GM19035 (cell line): ENCODE results near the gene HES7.
A peak's percentile ranks its signal among the peaks of the same experiment; 100 is the strongest.

ENCODE experiments used
- ATAC-seq: cut with Tn5 transposase; IDR thresholded peaks from one replicate; pipeline ENCODE4 v1.9.1; 2021; ENCODE audit not compliant: unreplicated experiment

The HES7 gene

GRCh38 chr17:8155231-8155995 lies 31.5 kb upstream of the HES7 start:
- ATAC-seq = no peak

GRCh38 chr17:8154608-8155155 lies 30.8 kb upstream of the HES7 start:
- no peak for ATAC-seq

GRCh38 chr17:8153957-8154607 lies 30.2 kb upstream of the HES7 start:
- ATAC-seq = no peak

GRCh38 chr17:8153525-8153956 lies 29.6 kb upstream of the HES7 start:
- ATAC-seq = no peak

- no peak for ATAC-seq
Observed at GRCh38 chr17:8153031-8153451, 29.1 kb upstream of the HES7 start.

GRCh38 chr17:8152112-8152775 lies 28.3 kb upstream of the HES7 start, which contains the start of gene PER1:
PER1 (minus strand) TSS chr17:8152404; CDS start chr17:8150706, 1,698 bp downstream.
- no peak for ATAC-seq

GRCh38 chr17:8151641-8152111 lies 27.8 kb upstream of the HES7 start:
- ATAC-seq = no peak

- peak; percentile 44 for ATAC-seq
Observed at GRCh38 chr17:8151120-8151640, 27.3 kb upstream of the HES7 start.

- ATAC-seq = no peak
Observed at GRCh38 chr17:8150194-8151119, 26.6 kb upstream of the HES7 start.

- ATAC-seq = no peak
Observed at GRCh38 chr17:8149419-8150193, 25.7 kb upstream of the HES7 start.

- ATAC-seq = no peak
Observed at GRCh38 chr17:8148560-8148959, 24.7 kb upstream of the HES7 start.

GRCh38 chr17:8147805-8148404 lies 24.0 kb upstream of the HES7 start:
- no peak for ATAC-seq

GRCh38 chr17:8147141-8147804 lies 23.4 kb upstream of the HES7 start:
- ATAC-seq = no peak

GRCh38 chr17:8146381-8147140 lies 22.7 kb upstream of the HES7 start:
- ATAC-seq = no peak

- no peak for ATAC-seq
Observed at GRCh38 chr17:8145811-8146210, 21.9 kb upstream of the HES7 start.

- ATAC-seq = no peak
Observed at GRCh38 chr17:8144401-8145231, 20.7 kb upstream of the HES7 start.
